B cell (primary cell): ENCODE measurements around the gene PGS1. TPM values are rescaled to one million over a fixed set of nuclear protein-coding genes. Genes with fewer than 3 reads are reported as not detected.

Experiments
- ATAC-seq: fragments of 200-7000 bp; cut with Tn5 transposase; one replicate; pipeline ENCODE4 v1.10.0; 2021; ENCODE audit warnings: low read depth, mild to moderate bottlenecking, moderate number of reproducible peaks, moderate library complexity
- CTCF ChIA-PET: fragments of 350-600 bp; sonication (Branson Sonifier 250); formaldehyde crosslinking; loops from one replicate; lab custom pipeline; 2021; ENCODE audit warnings: antibody characterized with exemption, inconsistent platforms; lab: Charles Lee
- POLR2A ChIA-PET: fragments of 350-600 bp; sonication (Branson Sonifier 250); formaldehyde crosslinking; loops from one replicate; lab custom pipeline; 2021; ENCODE audit warnings: antibody characterized with exemption; lab: Charles Lee
- DNase-seq: peaks from one replicate; pipeline ENCODE4 v3.0.0; 2013
- H2AFZ ChIP-seq: 2 replicates; pipeline ENCODE4 v1.6.1; 2012; ENCODE audit warnings: mild to moderate bottlenecking, low read depth, low read length; ENCODE audit not compliant: insufficient read depth, poor library complexity, severe bottlenecking
- H3K27ac ChIP-seq, 2 donors: 1 replicate in 1 of 2; 2 replicates in 1 of 2; pipeline ENCODE4 v1.5.1; 2012 to 2013; ENCODE audit warnings: low read length in 2 of 2, mild to moderate bottlenecking in 2 of 2, moderate library complexity in 1 of 2
- H3K27me3 ChIP-seq, 4 experiments: fragments of 200-600 bp in 1 of 4; sonication (generic) in 1 of 4; replicated peaks in 1 of 4; 1 replicate in 2 of 4; 2 replicates in 2 of 4; pipeline versions ENCODE4 v1.6.1 to v1.7.0; 2013 to 2016; ENCODE audit warnings: low read length in 3 of 4, mild to moderate bottlenecking in 2 of 4, mixed read lengths in 1 of 4, moderate library complexity in 1 of 4; ENCODE audit not compliant: insufficient read depth in 4 of 4, control insufficient read depth in 3 of 4; ENCODE audit errors: control extremely low read depth in 1 of 4
- H3K36me3 ChIP-seq, 2 experiments: replicated peaks in 1 of 2; 1 replicate in 1 of 2; 2 replicates in 1 of 2; pipeline versions ENCODE4 v1.6.1 to v1.7.1; 2013; ENCODE audit warnings: low read length in 1 of 2; ENCODE audit not compliant: insufficient read depth in 2 of 2, control insufficient read depth in 1 of 2; ENCODE audit errors: control extremely low read depth in 1 of 2, extremely low read depth in 1 of 2
- H3K4me1 ChIP-seq, 2 donors: fragments of 200-600 bp in 1 of 2; sonication (generic) in 1 of 2; 1 replicate in 1 of 2; 2 replicates in 1 of 2; pipeline versions ENCODE4 v1.5.1 to v1.6.1; 2013 to 2017; ENCODE audit warnings: low read length in 2 of 2; ENCODE audit not compliant: control insufficient read depth in 2 of 2, insufficient read depth in 2 of 2
- H3K4me2 ChIP-seq: replicated peaks from 2 replicates; pipeline ENCODE3; 2012; ENCODE audit warnings: mild to moderate bottlenecking, low read depth, low read length; ENCODE audit not compliant: poor library complexity, severe bottlenecking
- H3K4me3 ChIP-seq, 5 experiments: fragments of 200-600 bp in 1 of 5; sonication (generic) in 1 of 5; 1 replicate in 3 of 5; 2 replicates in 2 of 5; pipeline versions ENCODE4 v1.5.1 to v1.7.0; 2011 to 2016; ENCODE audit warnings: low read length in 4 of 5, mild to moderate bottlenecking in 4 of 5, low read depth in 2 of 5, control low read depth in 1 of 5, moderate library complexity in 1 of 5; ENCODE audit not compliant: insufficient read depth in 1 of 5; ENCODE audit errors: control extremely low read depth in 1 of 5, extremely low read depth in 1 of 5
- H3K79me2 ChIP-seq: fragments of 200-600 bp; sonication (generic); one replicate; pipeline ENCODE4 v1.6.0; 2016; ENCODE audit warnings: low read length; ENCODE audit not compliant: control insufficient read depth, insufficient read depth
- H3K9ac ChIP-seq: fragments of 200-600 bp; sonication (generic); 2 replicates; pipeline ENCODE4 v1.6.1; 2017; ENCODE audit warnings: mild to moderate bottlenecking, low read length, moderate library complexity
- H3K9me3 ChIP-seq, 3 donors: one replicate each; pipeline versions ENCODE4 v1.6.1 to v1.7.1; 2013; ENCODE audit warnings: low read length in 2 of 3; ENCODE audit not compliant: control insufficient read depth in 2 of 3, insufficient read depth in 1 of 3; ENCODE audit errors: control extremely low read depth in 1 of 3
- H4K20me1 ChIP-seq: 2 replicates; pipeline ENCODE4 v1.6.0; 2012; ENCODE audit warnings: mild to moderate bottlenecking, low read length; ENCODE audit not compliant: insufficient read depth, control insufficient read depth, poor library complexity, severe bottlenecking
- H3K27ac Mint-ChIP-seq: one replicate; pipeline ENCODE4 v1.8.0; 2021; ENCODE audit warnings: mixed read lengths
- H3K27me3 Mint-ChIP-seq: one replicate; pipeline ENCODE4 v1.8.0; 2021; ENCODE audit warnings: mixed read lengths
- H3K4me1 Mint-ChIP-seq: one replicate; pipeline ENCODE4 v1.8.0; 2021; ENCODE audit warnings: mixed read lengths
- H3K4me3 Mint-ChIP-seq: one replicate; pipeline ENCODE4 v1.8.0; 2021; ENCODE audit warnings: mixed read lengths
- H3K9me3 Mint-ChIP-seq: one replicate; pipeline ENCODE4 v1.8.0; 2022; ENCODE audit warnings: mixed read lengths; ENCODE audit not compliant: insufficient read depth
- EZH2 ChIP-seq: IDR thresholded peaks from 2 replicates; pipeline ENCODE4 v1.6.1; 2012; ENCODE audit warnings: borderline replicate concordance, low read depth, mild to moderate bottlenecking, moderate library complexity, low read length; ENCODE audit not compliant: insufficient read depth, poor library complexity, severe bottlenecking
- WGBS: methylation state at CpG from one replicate; pipeline ENCODE4 v1.1.5; 2013; ENCODE audit warnings: missing lambda C conversion rate; ENCODE audit not compliant: insufficient coverage; 5-methylcytosine and 5-hydroxymethylcytosine counted together
- intact Hi-C: fragments of 100-400 bp; cut with micrococcal nuclease; formaldehyde crosslinking; loops from one replicate; pipeline ENCODE4 v1.10.0; 2022
- polyA plus RNA-seq: library from polyadenylated mRNA; depleted of rRNA; stranded (reverse); fragments of >200 nt; gene quantifications from 2 replicates; pipeline ENCODE4 v1.2.3, GENCODE V29; 2012
- total RNA-seq, 2 donors: library from RNA; stranded (reverse); fragments of 120-200 nt in 1 of 2; gene quantifications; 1 replicate in 1 of 2; 2 replicates in 1 of 2; pipeline versions ENCODE4 v1.2.3 to v1.2.4, GENCODE V29; 2013 to 2022
- TF ChIP-seq, protein P1 (sequence below): fragments of 200-600 bp; IDR thresholded peaks from one replicate; pipeline ENCODE4 v1.8.0; 2022; ENCODE audit warnings: antibody characterized with exemption, mild to moderate bottlenecking

Gene PGS1
- total and polyA plus RNA-seq, 2 donors (not counting 1 experiment from before 2014, with no cell fraction given) = 85.1 to 88.3 TPM

DNA sequence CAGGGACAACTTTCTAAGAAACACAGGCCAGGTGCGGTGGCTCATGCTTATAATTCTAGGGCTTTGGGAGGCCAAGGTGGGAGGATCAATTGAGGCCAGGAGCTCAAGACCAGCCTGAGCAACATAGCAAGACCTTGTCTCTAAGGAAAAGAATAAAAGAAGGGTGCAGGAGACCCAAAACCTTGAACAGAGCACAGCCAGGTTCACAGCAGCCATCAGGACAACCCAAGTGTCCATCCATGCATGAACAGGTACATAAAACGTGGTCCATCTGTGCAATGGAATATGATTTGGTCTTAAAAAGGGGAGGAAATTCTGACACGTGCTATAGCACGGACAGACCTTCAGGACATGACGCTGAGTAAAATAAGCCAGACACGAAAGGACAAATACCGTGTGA, 91.0 kb downstream of the PGS1 start:
- H3K4me3 ChIP-seq = no peak overlapping the region
- Mint-ChIP-seq H3K27ac (no peak overlapping the region), H3K4me3 (no peak overlapping the region), H3K4me1 (peaks cover 4% of the 10 kb centered on the region), H3K9me3 (no peaks in the 10 kb centered on the region), H3K27me3 (peaks cover 4% of the 10 kb centered on the region)
- H3K27me3 ChIP-seq = peaks cover 0 to 4% (median 0%) of the 10 kb centered on the region in 4 experiments
- intact Hi-C loops = no loop called here
- no peaks in the 10 kb centered on the region for H4K20me1 ChIP-seq
- TF ChIP-seq, protein P1, sequence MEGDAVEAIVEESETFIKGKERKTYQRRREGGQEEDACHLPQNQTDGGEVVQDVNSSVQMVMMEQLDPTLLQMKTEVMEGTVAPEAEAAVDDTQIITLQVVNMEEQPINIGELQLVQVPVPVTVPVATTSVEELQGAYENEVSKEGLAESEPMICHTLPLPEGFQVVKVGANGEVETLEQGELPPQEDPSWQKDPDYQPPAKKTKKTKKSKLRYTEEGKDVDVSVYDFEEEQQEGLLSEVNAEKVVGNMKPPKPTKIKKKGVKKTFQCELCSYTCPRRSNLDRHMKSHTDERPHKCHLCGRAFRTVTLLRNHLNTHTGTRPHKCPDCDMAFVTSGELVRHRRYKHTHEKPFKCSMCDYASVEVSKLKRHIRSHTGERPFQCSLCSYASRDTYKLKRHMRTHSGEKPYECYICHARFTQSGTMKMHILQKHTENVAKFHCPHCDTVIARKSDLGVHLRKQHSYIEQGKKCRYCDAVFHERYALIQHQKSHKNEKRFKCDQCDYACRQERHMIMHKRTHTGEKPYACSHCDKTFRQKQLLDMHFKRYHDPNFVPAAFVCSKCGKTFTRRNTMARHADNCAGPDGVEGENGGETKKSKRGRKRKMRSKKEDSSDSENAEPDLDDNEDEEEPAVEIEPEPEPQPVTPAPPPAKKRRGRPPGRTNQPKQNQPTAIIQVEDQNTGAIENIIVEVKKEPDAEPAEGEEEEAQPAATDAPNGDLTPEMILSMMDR = no peak
- no peak for TF ChIP-seq EZH2
- H3K9ac ChIP-seq = no peak overlapping the region
- no peaks in the 10 kb centered on the region for H3K79me2 ChIP-seq
- peaks cover 0 to 5% (median 0%) of the 10 kb centered on the region in 3 donors for H3K9me3 ChIP-seq
- peaks cover 0 to 6% of the 10 kb centered on the region in 2 donors for H3K4me1 ChIP-seq
- no peaks in the 10 kb centered on the region for H3K36me3 ChIP-seq
- POLR2A ChIA-PET = no interaction called here
- no peak overlapping the region for H2AFZ ChIP-seq
- H3K4me2 ChIP-seq = no peak overlapping the region
- ATAC-seq = no peak
- H3K27ac ChIP-seq = no peak overlapping the region
- CTCF ChIA-PET = interaction anchor here (0.7 kb wide), 1 partner anchor 751 kb away, joined by 3 read pairs; no protein-coding TSS in a partner anchor
- WGBS = 95% methylated on average over 7 of the region's 7 CpGs
- DNase-seq = no peak

DNA sequence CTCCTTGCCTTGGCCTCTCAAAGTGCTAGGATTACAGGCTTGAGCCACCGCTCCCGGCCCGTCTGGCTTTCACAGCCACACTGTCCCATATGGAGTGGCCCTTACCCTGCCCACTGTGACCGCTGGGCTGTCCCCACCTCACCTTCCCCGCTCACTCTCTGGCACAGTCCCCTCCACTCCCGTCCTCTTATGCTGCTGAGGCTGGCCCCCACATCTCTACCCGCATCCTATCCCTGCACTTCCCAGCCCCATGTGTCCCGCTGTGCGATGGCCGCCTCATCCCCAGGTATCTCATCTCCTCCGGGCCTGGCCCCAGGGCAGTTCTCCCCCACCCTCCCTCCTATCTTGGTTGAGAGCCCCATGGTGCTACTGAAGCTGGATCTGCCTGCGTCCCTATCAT, 93.2 kb downstream of the PGS1 start:
- ChIA-PET CTCF (no interaction called here), POLR2A (no interaction called here)
- DNase-seq (no peak), ATAC-seq (no peak)
- Mint-ChIP-seq H3K27me3 (peaks cover 9% of the 10 kb centered on the region), H3K9me3 (no peaks in the 10 kb centered on the region), H3K4me3 (no peak overlapping the region), H3K27ac (no peak overlapping the region), H3K4me1 (peaks cover 10% of the 10 kb centered on the region)
- Histone ChIP-seq H3K9me3 (peaks cover 0 to 6% (median 0%) of the 10 kb centered on the region in 3 donors), H3K4me2 (no peak overlapping the region), H3K79me2 (no peaks in the 10 kb centered on the region), H3K9ac (no peak overlapping the region), H3K36me3 (no peaks in the 10 kb centered on the region), H4K20me1 (no peaks in the 10 kb centered on the region), H3K27me3 (peaks cover 0 to 4% (median 0%) of the 10 kb centered on the region in 4 experiments), H3K4me1 (peaks cover 0 to 6% of the 10 kb centered on the region in 2 donors), H3K27ac (no peak overlapping the region), H2AFZ (no peak overlapping the region), H3K4me3 (no peak overlapping the region)
- intact Hi-C loops = no loop called here
- 95% methylated on average over 12 of the region's 12 CpGs for WGBS
- TF ChIP-seq, protein P1 = no peak
- TF ChIP-seq EZH2 = no peak
